Hepatocyte (in vitro differentiated cells): ENCODE results near the gene PDZD7. TPM values are rescaled to one million over a fixed set of nuclear protein-coding genes. Genes with fewer than 3 reads are reported as not detected.
A peak's percentile ranks its signal among the peaks of the same experiment; 100 is the strongest.

Experiments
- DNase-seq: peaks from one replicate; pipeline ENCODE4 v3.0.0-alpha.2; 2016; ENCODE audit warnings: low spot score
- H2AFZ ChIP-seq: fragments of 200-600 bp; sonication (generic); 2 replicates; pipeline ENCODE4 v1.6.0; 2016; ENCODE audit warnings: antibody characterized with exemption, mild to moderate bottlenecking
- H3K27ac ChIP-seq: fragments of 200-600 bp; sonication (generic); 2 replicates; pipeline ENCODE4 v1.5.1; 2016; ENCODE audit warnings: mild to moderate bottlenecking
- H3K27me3 ChIP-seq: fragments of 200-600 bp; sonication (generic); 2 replicates; pipeline ENCODE4 v1.6.1; 2016
- H3K36me3 ChIP-seq: fragments of 200-600 bp; sonication (generic); replicated peaks from 2 replicates; pipeline ENCODE4 v1.5.1; 2016; ENCODE audit warnings: low read depth; ENCODE audit not compliant: insufficient read depth
- H3K4me1 ChIP-seq: fragments of 200-600 bp; sonication (generic); 2 replicates; pipeline ENCODE4 v1.5.1; 2016; ENCODE audit warnings: mild to moderate bottlenecking, moderate library complexity; ENCODE audit not compliant: insufficient read depth
- H3K4me2 ChIP-seq: fragments of 200-600 bp; sonication (generic); 2 replicates; pipeline ENCODE4 v1.6.0; 2016
- H3K4me3 ChIP-seq: fragments of 200-600 bp; sonication (generic); 2 replicates; pipeline ENCODE4 v1.5.1; 2016; ENCODE audit warnings: mild to moderate bottlenecking
- H3K79me2 ChIP-seq: fragments of 200-600 bp; sonication (generic); 2 replicates; pipeline ENCODE4 v1.6.0; 2017; ENCODE audit warnings: mild to moderate bottlenecking
- H3K9me2 ChIP-seq: fragments of 200-600 bp; sonication (generic); replicated peaks from 2 replicates; pipeline ENCODE4 v1.6.0; 2017; ENCODE audit warnings: mild to moderate bottlenecking; ENCODE audit not compliant: insufficient read depth
- H3K9me3 ChIP-seq: fragments of 200-600 bp; sonication (generic); 2 replicates; pipeline ENCODE4 v1.5.1; 2016; ENCODE audit warnings: low read depth, mild to moderate bottlenecking
- H4K20me1 ChIP-seq: fragments of 200-600 bp; sonication (generic); 2 replicates; pipeline ENCODE4 v1.6.0; 2016; ENCODE audit warnings: mild to moderate bottlenecking; ENCODE audit not compliant: insufficient read depth, poor library complexity, severe bottlenecking
- CTCF ChIP-seq: fragments of 200-600 bp; sonication (generic); IDR thresholded peaks from 2 replicates; pipeline ENCODE4 v1.5.1; 2016; ENCODE audit warnings: antibody characterized with exemption, mild to moderate bottlenecking; ENCODE audit not compliant: poor library complexity
- EZH2 ChIP-seq: fragments of 200-600 bp; sonication (generic); IDR thresholded peaks from 2 replicates; pipeline ENCODE4 v1.6.1; 2016; ENCODE audit warnings: antibody characterized with exemption, mild to moderate bottlenecking, borderline replicate concordance
- EZH2phosphoT487 ChIP-seq: fragments of 200-600 bp; sonication (generic); IDR thresholded peaks from one replicate; pipeline ENCODE4 v1.6.1; 2018; ENCODE audit warnings: antibody characterized with exemption, mild to moderate bottlenecking, low read depth, moderate library complexity; ENCODE audit not compliant: unreplicated experiment, severe bottlenecking
- WGBS: methylation state at CpG from one replicate; pipeline ENCODE4 v1.1.6; 2016; ENCODE audit warnings: low lambda C conversion rate; ENCODE audit errors: missing lambda C conversion rate; 5-methylcytosine and 5-hydroxymethylcytosine counted together
- polyA plus RNA-seq: library from polyadenylated mRNA; unstranded; fragments of >200 nt; fragmentation: Nextera tagmentation; extraction: Ambion mirVana; gene quantifications from 2 replicates; pipeline ENCODE4 v1.2.1, GENCODE V29; 2016
- total RNA-seq: library from RNA; depleted of rRNA; stranded (reverse); fragments of >200 nt; gene quantifications from 2 replicates; pipeline ENCODE4 v1.2.3, GENCODE V29; 2014

The PDZD7 gene
- total and polyA plus RNA-seq, 2 experiments from 2014 or later: 6.0 to 8.4 TPM

GRCh38 chr10:101015582-101015973 lies 15.4 kb downstream of the PDZD7 start:
- Histone ChIP-seq H3K9me3 (no peaks in the 10 kb centered on the region), H4K20me1 (no peaks in the 10 kb centered on the region), H3K79me2 (no peaks in the 10 kb centered on the region), H3K27ac (no peak overlapping the region), H3K9me2 (no peaks in the 10 kb centered on the region), H3K36me3 (no peaks in the 10 kb centered on the region), H3K4me1 (peaks cover 15% of the 10 kb centered on the region), H3K27me3 (peaks cover 4% of the 10 kb centered on the region), H3K4me3 (no peak overlapping the region), H3K4me2 (no peak overlapping the region), H2AFZ (no peak overlapping the region)
- TF ChIP-seq CTCF: no peak
- TF ChIP-seq EZH2phosphoT487: no peak
- TF ChIP-seq EZH2: no peak
- no peak for DNase-seq
- WGBS: 78% methylated on average over 8 of the region's 8 CpGs

GRCh38 chr10:101014966-101015581 lies 15.9 kb downstream of the PDZD7 start:
- Histone ChIP-seq H3K9me2 (no peaks in the 10 kb centered on the region), H3K4me1 (peaks cover 15% of the 10 kb centered on the region), H3K36me3 (no peaks in the 10 kb centered on the region), H3K4me3 (no peak overlapping the region), H4K20me1 (no peaks in the 10 kb centered on the region), H2AFZ (no peak overlapping the region), H3K9me3 (no peaks in the 10 kb centered on the region), H3K27ac (no peak overlapping the region), H3K4me2 (no peak overlapping the region), H3K27me3 (peaks cover 4% of the 10 kb centered on the region), H3K79me2 (no peaks in the 10 kb centered on the region)
- peak; percentile 55 for DNase-seq
- 61% methylated on average over 7 of the region's 7 CpGs for whole genome bisulfite sequencing
- TF ChIP-seq EZH2phosphoT487 (no peak), CTCF (no peak), EZH2 (no peak)

GRCh38 chr10:101014230-101014884 lies 16.6 kb downstream of the PDZD7 start:
- DNase-seq: peak; percentile 83
- no peak overlapping the region for H3K4me2 ChIP-seq

More at GRCh38 chr10:101014230-101014884, 16.6 kb downstream of the PDZD7 start:
- TF ChIP-seq EZH2phosphoT487 (no peak), EZH2 (no peak), CTCF (peak; percentile 82)
- WGBS: 25% methylated on average over 11 of the region's 11 CpGs
- Histone ChIP-seq H3K9me3 (no peaks in the 10 kb centered on the region), H3K27me3 (peaks cover 4% of the 10 kb centered on the region), H4K20me1 (no peaks in the 10 kb centered on the region), H3K9me2 (no peaks in the 10 kb centered on the region), H3K27ac (no peak overlapping the region), H3K4me1 (peaks cover 15% of the 10 kb centered on the region), H3K79me2 (no peaks in the 10 kb centered on the region), H3K4me3 (no peak overlapping the region), H3K36me3 (no peaks in the 10 kb centered on the region), H2AFZ (no peak overlapping the region)
